ENCODE data around the gene MYL3. TPM values are rescaled to one million over a fixed set of nuclear protein-coding genes. Genes with fewer than 3 reads are reported as not detected.

MYL3 gene
- total RNA-seq, 4 donors from 2014 or later = 0.82 to 16.1 (median 1.4) TPM; not detected in 1

DNA sequence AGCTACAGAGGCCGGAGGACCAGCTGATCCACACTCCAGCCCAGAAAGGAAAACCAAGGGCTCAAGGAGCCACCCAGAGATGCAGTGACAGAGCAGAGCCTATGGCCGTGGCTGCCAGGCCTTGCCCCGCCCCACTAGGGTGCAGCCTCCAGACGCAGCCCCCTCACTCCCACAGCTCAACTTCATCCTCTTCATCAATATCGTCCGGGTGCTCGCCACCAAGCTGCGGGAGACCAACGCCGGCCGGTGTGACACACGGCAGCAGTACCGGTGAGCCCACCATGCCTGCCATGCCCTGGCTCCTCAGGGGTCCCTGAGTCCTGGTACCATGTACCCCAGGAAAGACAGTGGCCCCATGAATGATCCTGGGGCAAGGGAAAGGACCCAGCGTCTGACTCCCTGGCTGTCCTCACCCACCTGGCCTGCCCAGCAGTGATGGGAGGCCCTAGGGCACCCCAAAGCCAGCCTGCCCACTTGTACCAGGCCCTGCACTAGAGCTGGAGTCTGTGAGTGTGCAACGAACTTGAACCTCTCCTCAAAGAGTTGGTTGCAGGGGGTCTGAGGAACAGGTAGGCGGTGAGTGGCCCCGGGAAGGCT is 38.4 kb upstream of the MYL3 start:
- H3K27ac ChIP-seq = no peak overlapping the region
- TF ChIP-seq EP300 (IDR thresholded peaks at IDR 0.05; ENCODE audit: low read depth) (no peak), POLR2A (IDR thresholded peaks at IDR 0.05) (no peak), POLR2AphosphoS5 (IDR thresholded peaks at IDR 0.05) (no peak)
- TF ChIP-seq, protein P1, sequence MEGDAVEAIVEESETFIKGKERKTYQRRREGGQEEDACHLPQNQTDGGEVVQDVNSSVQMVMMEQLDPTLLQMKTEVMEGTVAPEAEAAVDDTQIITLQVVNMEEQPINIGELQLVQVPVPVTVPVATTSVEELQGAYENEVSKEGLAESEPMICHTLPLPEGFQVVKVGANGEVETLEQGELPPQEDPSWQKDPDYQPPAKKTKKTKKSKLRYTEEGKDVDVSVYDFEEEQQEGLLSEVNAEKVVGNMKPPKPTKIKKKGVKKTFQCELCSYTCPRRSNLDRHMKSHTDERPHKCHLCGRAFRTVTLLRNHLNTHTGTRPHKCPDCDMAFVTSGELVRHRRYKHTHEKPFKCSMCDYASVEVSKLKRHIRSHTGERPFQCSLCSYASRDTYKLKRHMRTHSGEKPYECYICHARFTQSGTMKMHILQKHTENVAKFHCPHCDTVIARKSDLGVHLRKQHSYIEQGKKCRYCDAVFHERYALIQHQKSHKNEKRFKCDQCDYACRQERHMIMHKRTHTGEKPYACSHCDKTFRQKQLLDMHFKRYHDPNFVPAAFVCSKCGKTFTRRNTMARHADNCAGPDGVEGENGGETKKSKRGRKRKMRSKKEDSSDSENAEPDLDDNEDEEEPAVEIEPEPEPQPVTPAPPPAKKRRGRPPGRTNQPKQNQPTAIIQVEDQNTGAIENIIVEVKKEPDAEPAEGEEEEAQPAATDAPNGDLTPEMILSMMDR (IDR thresholded peaks at IDR 0.05) = no peak
- H3K4me1 ChIP-seq = peaks cover 0 to 10% (median 8%) of the 10 kb centered on the region in 4 donors
- no peak for DNase-seq
- in situ Hi-C loops (cut with MboI; ENCODE audit: low pct_ligation_motif_present in 1 of 4, low pct_unique_long_range_greater_than_20kb in 1 of 4, low sequenced_read_pairs in 3 of 4) (loop anchor here in 1 of 4 donors (10.0 kb wide), 1 partner anchor 187 kb away; the partner anchor contains the start of gene PRSS50), intact Hi-C loops (cut with DNase I; ENCODE audit: low total_unique reads) (no loop called here)
- H3K27me3 ChIP-seq = peaks cover 20% of the 10 kb centered on the region
- no peak overlapping the region for H3K4me3 ChIP-seq
- H3K9me3 ChIP-seq = no peaks in the 10 kb centered on the region
- H3K36me3 ChIP-seq = no peaks in the 10 kb centered on the region
- WGBS, 2 donors (ENCODE audit: low coverage in 1 of 2) = 90 to 94% methylated on average over 3 to 17 of the region's 17 CpGs

GRCh38 chr3:46901061-46901460 is 37.8 kb upstream of the MYL3 start:
- peaks cover 0 to 10% (median 8%) of the 10 kb centered on the region in 4 donors for H3K4me1 ChIP-seq
- peaks cover 20% of the 10 kb centered on the region for H3K27me3 ChIP-seq
- intact Hi-C loops (cut with DNase I; ENCODE audit: low total_unique reads) (no loop called here), in situ Hi-C loops (cut with MboI; ENCODE audit: low pct_ligation_motif_present in 1 of 4, low pct_unique_long_range_greater_than_20kb in 1 of 4, low sequenced_read_pairs in 3 of 4) (loop anchor here in 1 of 4 donors (10.0 kb wide), 1 partner anchor 186 kb away; the partner anchor contains the start of gene PRSS50)
- no peak overlapping the region for H3K27ac ChIP-seq
- H3K36me3 ChIP-seq = no peaks in the 10 kb centered on the region
- H3K9me3 ChIP-seq = no peaks in the 10 kb centered on the region
- TF ChIP-seq POLR2AphosphoS5 (IDR thresholded peaks at IDR 0.05) (no peak), POLR2A (IDR thresholded peaks at IDR 0.05) (no peak), EP300 (IDR thresholded peaks at IDR 0.05; ENCODE audit: low read depth) (no peak)
- TF ChIP-seq, protein P1 (IDR thresholded peaks at IDR 0.05) = no peak
- no peak overlapping the region for H3K4me3 ChIP-seq
- 84% methylated on average over 3 of the region's 3 CpGs; no CpG with 5 or more reads in 1 of the 2 donors for WGBS, 2 donors (ENCODE audit: low coverage in 1 of 2)
- no peak for DNase-seq

DNA sequence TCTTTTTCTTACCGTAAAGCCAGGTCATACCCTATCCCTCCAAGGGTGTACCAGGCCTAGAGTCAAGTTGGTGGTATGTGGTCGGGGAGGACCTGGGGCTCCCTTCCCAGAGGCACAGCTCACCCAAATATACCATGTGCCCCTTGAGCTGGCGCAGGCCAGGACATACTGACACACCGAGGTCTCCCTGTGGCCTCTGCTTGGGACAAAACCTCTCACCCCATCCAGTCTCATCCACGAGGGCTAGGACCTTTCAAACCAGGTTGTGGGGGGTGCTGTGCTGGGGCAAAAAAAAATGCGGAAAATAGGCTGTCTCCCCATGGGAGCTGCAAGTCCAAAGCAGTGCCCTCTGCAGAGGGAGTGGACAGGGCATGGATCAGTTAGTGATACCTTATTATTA is 37.1 kb upstream of the MYL3 start:
- Histone ChIP-seq H3K36me3 (no peaks in the 10 kb centered on the region), H3K4me1 (peaks cover 0 to 10% (median 8%) of the 10 kb centered on the region in 4 donors), H3K4me3 (no peak overlapping the region), H3K27ac (no peak overlapping the region), H3K27me3 (peaks cover 20% of the 10 kb centered on the region), H3K9me3 (no peaks in the 10 kb centered on the region)
- DNase-seq = no peak
- in situ Hi-C loops (cut with MboI; ENCODE audit: low pct_ligation_motif_present in 1 of 4, low pct_unique_long_range_greater_than_20kb in 1 of 4, low sequenced_read_pairs in 3 of 4) (loop anchor here in 1 of 4 donors (10.0 kb wide), 1 partner anchor 186 kb away; the partner anchor contains the start of gene PRSS50), intact Hi-C loops (cut with DNase I; ENCODE audit: low total_unique reads) (no loop called here)
- no peak for TF ChIP-seq EP300 (IDR thresholded peaks at IDR 0.05; ENCODE audit: low read depth)
- TF ChIP-seq POLR2AphosphoS5 (IDR thresholded peaks at IDR 0.05) = no peak
- TF ChIP-seq, protein P1 (IDR thresholded peaks at IDR 0.05) = no peak
- no peak for TF ChIP-seq POLR2A (IDR thresholded peaks at IDR 0.05)
- WGBS, 2 donors (ENCODE audit: low coverage in 1 of 2) = 90% methylated on average over 6 of the region's 6 CpGs; no CpG with 5 or more reads in 1 of the 2 donors

DNA sequence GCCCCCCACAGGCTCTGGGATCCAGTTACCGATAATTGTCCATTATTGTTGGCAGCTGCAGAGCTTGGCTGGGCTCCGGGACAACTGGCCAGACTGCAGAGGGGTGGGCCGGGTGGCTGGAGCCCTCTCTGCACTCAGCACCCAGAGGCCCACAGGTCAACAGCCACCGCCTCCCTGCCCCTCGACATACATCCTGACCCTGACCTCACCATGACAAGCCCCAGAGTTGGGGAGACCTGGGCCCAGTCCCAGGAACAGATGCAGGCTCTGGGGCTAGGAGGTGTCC is 36.7 kb upstream of the MYL3 start:
- no peak for TF ChIP-seq POLR2AphosphoS5 (IDR thresholded peaks at IDR 0.05)
- TF ChIP-seq, protein P1 (IDR thresholded peaks at IDR 0.05) = no peak
- TF ChIP-seq POLR2A (IDR thresholded peaks at IDR 0.05) = no peak
- no peak for TF ChIP-seq EP300 (IDR thresholded peaks at IDR 0.05; ENCODE audit: low read depth)
- Histone ChIP-seq H3K4me3 (no peak overlapping the region), H3K36me3 (no peaks in the 10 kb centered on the region), H3K27me3 (peaks cover 20% of the 10 kb centered on the region), H3K4me1 (peaks cover 0 to 10% (median 8%) of the 10 kb centered on the region in 4 donors), H3K9me3 (no peaks in the 10 kb centered on the region), H3K27ac (no peak overlapping the region)
- in situ Hi-C loops (cut with MboI; ENCODE audit: low pct_ligation_motif_present in 1 of 4, low pct_unique_long_range_greater_than_20kb in 1 of 4, low sequenced_read_pairs in 3 of 4) (loop anchor here in 1 of 4 donors (10.0 kb wide), 1 partner anchor 185 kb away; the partner anchor contains the start of gene PRSS50), intact Hi-C loops (cut with DNase I; ENCODE audit: low total_unique reads) (no loop called here)
- WGBS, 2 donors (ENCODE audit: low coverage in 1 of 2) = 81% methylated on average over 5 of the region's 5 CpGs; no CpG with 5 or more reads in 1 of the 2 donors
- DNase-seq = no peak
